ENCODE measurements around the gene MTSS2. TPM values are rescaled to one million over a fixed set of nuclear protein-coding genes. Genes with fewer than 3 reads are reported as not detected.

Gene MTSS2
- total RNA-seq, 5 donors from 2014 or later (not counting 1 experiment from before 2014, with no cell fraction given) = 2.2 to 7.1 (median 5.1) TPM

- Mint-ChIP-seq H3K4me3 (no peak overlapping the region), H3K4me1 (no peaks in the 10 kb centered on the region), H3K36me3 (peaks cover 52% of the 10 kb centered on the region), H3K27ac (no peak overlapping the region), H3K9me3 (no peaks in the 10 kb centered on the region), H3K27me3 (no peaks in the 10 kb centered on the region)
- Histone ChIP-seq H3K36me3 (ENCODE audit: control insufficient read depth in 2 of 2, extremely low read depth in 1 of 2, insufficient read depth in 1 of 2, low read length in 1 of 2) (peaks cover 27 to 37% of the 10 kb centered on the region in 2 donors), H3K27ac (ENCODE audit: low read length) (no peak overlapping the region), H3K4me1 (ENCODE audit: control insufficient read depth in 1 of 2, extremely low read depth in 1 of 2, insufficient read depth in 2 of 2, low read length in 2 of 2) (no peaks in the 10 kb centered on the region), H3K27me3 (replicated peaks in 1 of 2; ENCODE audit: control insufficient read depth in 2 of 2, extremely low read depth in 1 of 2, insufficient read depth in 2 of 2, low read length in 1 of 2) (no peaks in the 10 kb centered on the region), H3K4me3 (ENCODE audit: control insufficient read depth in 1 of 2, extremely low read depth in 1 of 2, low read length in 1 of 2) (no peak overlapping the region), H3K9me3 (no peaks in the 10 kb centered on the region)
- 92% methylated on average over 8 of the region's 8 CpGs for WGBS (ENCODE audit: insufficient coverage)
- POLR2A ChIA-PET = no interaction called here
- CTCF ChIA-PET = no interaction called here
- no peak for ATAC-seq (replicated peaks in 1 of 4)
- no peak for DNase-seq
Measured at GRCh38 chr16:70729292-70729691, 43.4 kb upstream of the MTSS2 start.

- no peak for ATAC-seq (replicated peaks in 1 of 4)
- POLR2A ChIA-PET = no interaction called here
- Mint-ChIP-seq H3K27me3 (no peaks in the 10 kb centered on the region), H3K9me3 (no peaks in the 10 kb centered on the region), H3K4me3 (no peak overlapping the region), H3K36me3 (peaks cover 53% of the 10 kb centered on the region), H3K27ac (no peak overlapping the region), H3K4me1 (no peaks in the 10 kb centered on the region)
- 94% methylated on average over 9 of the region's 9 CpGs for WGBS (ENCODE audit: insufficient coverage)
- CTCF ChIA-PET = no interaction called here
- no peaks in the 10 kb centered on the region for H3K4me1 ChIP-seq (ENCODE audit: control insufficient read depth in 1 of 2, extremely low read depth in 1 of 2, insufficient read depth in 2 of 2, low read length in 2 of 2)
- H3K27ac ChIP-seq (ENCODE audit: low read length) = no peak overlapping the region
- H3K36me3 ChIP-seq (ENCODE audit: control insufficient read depth in 2 of 2, extremely low read depth in 1 of 2, insufficient read depth in 1 of 2, low read length in 1 of 2) = peaks cover 27 to 37% of the 10 kb centered on the region in 2 donors
- DNase-seq = no peak
- no peaks in the 10 kb centered on the region for H3K27me3 ChIP-seq (replicated peaks in 1 of 2; ENCODE audit: control insufficient read depth in 2 of 2, extremely low read depth in 1 of 2, insufficient read depth in 2 of 2, low read length in 1 of 2)
- no peaks in the 10 kb centered on the region for H3K9me3 ChIP-seq
- no peak overlapping the region for H3K4me3 ChIP-seq (ENCODE audit: control insufficient read depth in 1 of 2, extremely low read depth in 1 of 2, low read length in 1 of 2)
Measured at GRCh38 chr16:70728150-70728549, 42.3 kb upstream of the MTSS2 start.

DNA sequence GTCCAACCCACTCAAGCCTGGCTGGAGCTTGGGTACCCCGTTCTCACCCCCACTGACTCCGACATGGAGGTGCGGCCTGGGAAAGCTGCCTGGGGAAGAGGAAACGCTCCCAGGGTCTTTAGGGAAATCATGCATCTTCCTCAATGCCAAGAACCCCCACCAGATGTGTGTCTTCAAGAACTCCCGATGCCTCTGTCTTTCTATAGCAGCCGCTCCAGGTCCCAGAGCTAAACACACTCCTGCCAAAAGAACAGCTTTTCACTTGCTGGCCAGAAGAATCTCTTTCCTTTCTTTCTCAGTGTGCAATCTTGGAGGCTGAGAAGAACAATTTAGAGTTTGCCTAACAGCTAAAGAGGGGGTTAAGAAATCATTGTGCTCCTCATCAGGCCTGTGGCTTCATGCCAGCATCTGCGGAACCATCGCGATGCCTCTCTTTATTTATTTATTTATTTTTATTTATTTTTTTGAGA is 41.1 kb upstream of the MTSS2 start:
- H3K4me1 ChIP-seq (ENCODE audit: control insufficient read depth in 1 of 2, extremely low read depth in 1 of 2, insufficient read depth in 2 of 2, low read length in 2 of 2) = no peaks in the 10 kb centered on the region
- ChIA-PET CTCF (no interaction called here), POLR2A (no interaction called here)
- H3K36me3 ChIP-seq (ENCODE audit: control insufficient read depth in 2 of 2, extremely low read depth in 1 of 2, insufficient read depth in 1 of 2, low read length in 1 of 2) = peaks cover 27 to 40% of the 10 kb centered on the region in 2 donors
- Mint-ChIP-seq H3K4me1 (no peaks in the 10 kb centered on the region), H3K9me3 (no peaks in the 10 kb centered on the region), H3K27ac (no peak overlapping the region), H3K4me3 (no peak overlapping the region), H3K27me3 (no peaks in the 10 kb centered on the region), H3K36me3 (peaks cover 54% of the 10 kb centered on the region)
- WGBS (ENCODE audit: insufficient coverage) = no CpG with 5 or more reads among the region's 9 CpGs
- no peaks in the 10 kb centered on the region for H3K27me3 ChIP-seq (replicated peaks in 1 of 2; ENCODE audit: control insufficient read depth in 2 of 2, extremely low read depth in 1 of 2, insufficient read depth in 2 of 2, low read length in 1 of 2)
- ATAC-seq (replicated peaks in 1 of 4) (no peak), DNase-seq (no peak)
- H3K27ac ChIP-seq (ENCODE audit: low read length) = no peak overlapping the region
- H3K9me3 ChIP-seq = no peaks in the 10 kb centered on the region
- H3K4me3 ChIP-seq (ENCODE audit: control insufficient read depth in 1 of 2, extremely low read depth in 1 of 2, low read length in 1 of 2) = no peak overlapping the region

DNA sequence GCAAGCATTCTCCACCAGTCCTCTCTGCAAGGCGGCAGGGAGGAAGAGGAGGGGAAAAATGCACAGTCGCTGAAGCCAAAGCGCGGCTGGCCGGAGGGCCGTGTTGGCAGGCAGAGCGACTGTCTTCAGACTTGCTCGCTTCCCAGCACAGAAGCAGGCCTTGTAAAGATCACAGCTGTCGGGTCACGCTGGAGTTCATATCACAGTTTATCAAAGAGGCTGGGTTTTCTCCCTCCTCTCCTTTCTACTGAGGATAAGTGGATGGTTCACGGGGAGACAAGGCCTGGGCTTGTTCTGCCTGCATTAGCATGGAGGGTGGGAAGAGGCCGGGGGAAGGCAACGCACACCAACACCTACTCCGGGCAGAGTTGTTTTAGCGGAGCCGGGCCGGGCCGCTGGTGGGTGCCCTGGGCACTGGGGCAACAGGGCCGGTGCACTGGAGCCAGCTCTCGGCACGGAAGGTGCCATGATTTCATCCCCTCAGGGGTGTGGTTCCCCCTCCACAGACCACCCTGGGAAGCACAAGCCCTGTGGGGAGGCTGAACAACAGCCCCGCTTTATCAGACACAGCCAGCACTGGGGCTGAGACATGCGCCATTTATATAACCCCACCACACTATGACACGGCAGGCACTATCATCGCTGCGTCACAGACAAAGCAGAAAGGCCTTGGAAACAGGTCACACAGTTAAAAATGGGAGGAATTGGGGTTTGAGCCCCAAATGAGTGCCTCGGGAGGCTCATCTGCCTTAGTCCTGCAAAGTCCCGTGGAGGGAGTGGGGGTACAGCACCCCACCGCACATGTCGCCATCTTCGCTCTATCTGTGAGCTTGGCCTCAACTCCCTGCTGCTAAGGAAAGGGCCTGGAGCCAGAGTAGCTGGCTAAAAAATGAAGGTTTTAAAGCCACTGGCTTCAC is 40.3 kb upstream of the MTSS2 start:
- no peaks in the 10 kb centered on the region for H3K27me3 ChIP-seq (replicated peaks in 1 of 2; ENCODE audit: control insufficient read depth in 2 of 2, extremely low read depth in 1 of 2, insufficient read depth in 2 of 2, low read length in 1 of 2)
- H3K9me3 Mint-ChIP-seq = no peaks in the 10 kb centered on the region
- ChIA-PET CTCF (no interaction called here), POLR2A (no interaction called here)
- H3K4me1 Mint-ChIP-seq = no peaks in the 10 kb centered on the region
- H3K36me3 ChIP-seq (ENCODE audit: control insufficient read depth in 2 of 2, extremely low read depth in 1 of 2, insufficient read depth in 1 of 2, low read length in 1 of 2) = peaks cover 22 to 43% of the 10 kb centered on the region in 2 donors
- H3K4me3 ChIP-seq (ENCODE audit: control insufficient read depth in 1 of 2, extremely low read depth in 1 of 2, low read length in 1 of 2) = no peak overlapping the region
- 94% methylated on average over 20 of the region's 31 CpGs for WGBS (ENCODE audit: insufficient coverage)
- no peaks in the 10 kb centered on the region for H3K9me3 ChIP-seq
- H3K4me3 Mint-ChIP-seq = no peak overlapping the region
- H3K27ac ChIP-seq (ENCODE audit: low read length) = no peak overlapping the region
- H3K36me3 Mint-ChIP-seq = peaks cover 53% of the 10 kb centered on the region
- no peak overlapping the region for H3K27ac Mint-ChIP-seq
- ATAC-seq (replicated peaks in 1 of 4) (no peak), DNase-seq (no peak)
- H3K27me3 Mint-ChIP-seq = no peaks in the 10 kb centered on the region
- no peaks in the 10 kb centered on the region for H3K4me1 ChIP-seq (ENCODE audit: control insufficient read depth in 1 of 2, extremely low read depth in 1 of 2, insufficient read depth in 2 of 2, low read length in 2 of 2)

GRCh38 chr16:70725024-70725911 is 39.4 kb upstream of the MTSS2 start:
- ChIA-PET CTCF (no interaction called here), POLR2A (no interaction called here)
- Mint-ChIP-seq H3K27me3 (no peaks in the 10 kb centered on the region), H3K9me3 (no peaks in the 10 kb centered on the region), H3K27ac (no peak overlapping the region), H3K36me3 (peaks cover 58% of the 10 kb centered on the region), H3K4me3 (no peak overlapping the region), H3K4me1 (peaks cover 0 to 7% (median 0%) of the 10 kb centered on the region in 3 donors)
- ATAC-seq (replicated peaks in 1 of 4) (no peak), DNase-seq (no peak)
- H3K9me3 ChIP-seq = no peaks in the 10 kb centered on the region
- WGBS (ENCODE audit: insufficient coverage) = 94% methylated on average over 14 of the region's 22 CpGs
- H3K4me3 ChIP-seq (ENCODE audit: control insufficient read depth in 1 of 2, extremely low read depth in 1 of 2, low read length in 1 of 2) = no peak overlapping the region
- no peak overlapping the region for H3K27ac ChIP-seq (ENCODE audit: low read length)
- H3K36me3 ChIP-seq (ENCODE audit: control insufficient read depth in 2 of 2, extremely low read depth in 1 of 2, insufficient read depth in 1 of 2, low read length in 1 of 2) = peaks cover 22 to 45% of the 10 kb centered on the region in 2 donors
- H3K4me1 ChIP-seq (ENCODE audit: control insufficient read depth in 1 of 2, extremely low read depth in 1 of 2, insufficient read depth in 2 of 2, low read length in 2 of 2) = no peaks in the 10 kb centered on the region
- no peaks in the 10 kb centered on the region for H3K27me3 ChIP-seq (replicated peaks in 1 of 2; ENCODE audit: control insufficient read depth in 2 of 2, extremely low read depth in 1 of 2, insufficient read depth in 2 of 2, low read length in 1 of 2)

GRCh38 chr16:70724146-70725023 is 38.5 kb upstream of the MTSS2 start:
- H3K4me1 Mint-ChIP-seq = peaks cover 0 to 8% (median 0%) of the 10 kb centered on the region in 3 donors
- DNase-seq = no peak
- no peak overlapping the region for H3K4me3 Mint-ChIP-seq
- H3K9me3 Mint-ChIP-seq = no peaks in the 10 kb centered on the region
- Histone ChIP-seq H3K4me1 (ENCODE audit: control insufficient read depth in 1 of 2, extremely low read depth in 1 of 2, insufficient read depth in 2 of 2, low read length in 2 of 2) (no peaks in the 10 kb centered on the region), H3K9me3 (no peaks in the 10 kb centered on the region), H3K36me3 (ENCODE audit: control insufficient read depth in 2 of 2, extremely low read depth in 1 of 2, insufficient read depth in 1 of 2, low read length in 1 of 2) (peaks cover 22 to 47% of the 10 kb centered on the region in 2 donors), H3K4me3 (ENCODE audit: control insufficient read depth in 1 of 2, extremely low read depth in 1 of 2, low read length in 1 of 2) (no peak overlapping the region), H3K27ac (ENCODE audit: low read length) (no peak overlapping the region), H3K27me3 (replicated peaks in 1 of 2; ENCODE audit: control insufficient read depth in 2 of 2, extremely low read depth in 1 of 2, insufficient read depth in 2 of 2, low read length in 1 of 2) (no peaks in the 10 kb centered on the region)
- H3K27ac Mint-ChIP-seq = no peak overlapping the region
- H3K27me3 Mint-ChIP-seq = no peaks in the 10 kb centered on the region
- H3K36me3 Mint-ChIP-seq = peaks cover 58% of the 10 kb centered on the region
- ATAC-seq (replicated peaks in 1 of 4) = no peak
- ChIA-PET POLR2A (no interaction called here), CTCF (no interaction called here)
- 97% methylated on average over 12 of the region's 15 CpGs for WGBS (ENCODE audit: insufficient coverage)

Measured in T-cell (primary cell).